Renal cortical epithelial cell (primary cell): Measurements from ENCODE around the gene SIK3. TPM values are rescaled to one million over a fixed set of nuclear protein-coding genes. Genes with fewer than 3 reads are reported as not detected.
A peak's percentile ranks its signal among the peaks of the same experiment; 100 is the strongest.

ENCODE experiments used
- DNase-seq: peaks from one replicate; pipeline ENCODE4 v3.0.0-alpha.2; 2011; ENCODE audit warnings: low read depth
- total RNA-seq: library from RNA; depleted of rRNA; stranded (reverse); fragments of >200 nt; gene quantifications from 2 replicates; pipeline ENCODE4 v1.2.3, GENCODE V29; 2014

The SIK3 gene
- total RNA-seq, 1 donor from 2014 or later = 31.3 TPM

DNA sequence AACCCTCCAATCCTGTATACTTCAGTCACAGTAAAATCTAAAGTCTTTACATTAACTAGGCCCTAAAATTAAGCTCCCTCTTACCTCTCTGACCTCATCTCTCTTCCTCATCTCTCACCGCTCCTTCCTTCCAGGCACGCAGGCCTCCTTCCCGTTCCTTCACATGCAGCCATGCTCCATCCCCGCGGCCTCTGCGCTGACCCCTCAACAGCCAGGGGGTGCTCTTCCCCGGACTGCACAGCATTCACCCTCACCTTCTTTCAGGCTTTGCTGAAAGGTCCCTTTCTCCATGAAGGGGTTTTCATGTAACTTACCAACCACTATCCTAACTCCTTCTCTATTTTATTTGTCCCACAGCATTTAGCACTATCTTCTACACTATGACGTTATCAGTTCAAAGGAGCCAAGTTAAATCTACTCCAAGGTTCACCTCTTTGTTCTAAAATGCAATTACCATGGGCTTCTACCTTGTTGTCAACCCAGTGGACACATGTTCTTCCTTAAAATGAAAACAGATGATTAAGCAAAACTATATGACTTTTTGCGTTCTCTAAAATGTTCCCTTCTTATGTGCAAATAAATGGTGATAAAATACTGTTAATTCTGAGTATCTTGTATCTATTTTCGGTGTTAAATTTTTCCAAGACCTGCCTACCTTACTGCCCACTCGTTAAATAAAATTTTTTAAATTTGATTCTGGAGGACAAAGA, 203.0 kb downstream of the SIK3 start:
- DNase-seq = no peak

- peak; percentile 50 for DNase-seq
Observed at GRCh38 chr11:116893906-116894305, 204.3 kb downstream of the SIK3 start.

DNA sequence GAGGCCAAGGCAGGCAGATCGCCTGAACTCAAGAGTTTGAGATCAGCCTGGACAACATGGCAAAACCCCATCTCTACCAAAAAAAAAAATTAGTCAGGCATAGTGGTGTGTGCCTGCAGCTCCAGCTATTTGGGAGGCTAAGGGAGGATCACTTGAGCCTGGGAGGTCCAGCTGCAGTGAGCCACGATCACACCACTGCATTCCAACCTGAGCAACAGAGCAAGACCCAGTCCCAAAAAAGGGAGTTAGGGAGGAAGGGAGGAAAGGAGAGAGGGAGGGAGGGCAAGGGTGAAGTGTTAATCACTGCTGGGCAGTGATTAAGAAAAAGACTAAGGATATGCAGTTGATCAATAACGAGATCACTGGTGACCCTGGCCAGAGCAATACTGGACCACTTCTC, 204.8 kb downstream of the SIK3 start:
- DNase-seq = peak; percentile 48

DNA sequence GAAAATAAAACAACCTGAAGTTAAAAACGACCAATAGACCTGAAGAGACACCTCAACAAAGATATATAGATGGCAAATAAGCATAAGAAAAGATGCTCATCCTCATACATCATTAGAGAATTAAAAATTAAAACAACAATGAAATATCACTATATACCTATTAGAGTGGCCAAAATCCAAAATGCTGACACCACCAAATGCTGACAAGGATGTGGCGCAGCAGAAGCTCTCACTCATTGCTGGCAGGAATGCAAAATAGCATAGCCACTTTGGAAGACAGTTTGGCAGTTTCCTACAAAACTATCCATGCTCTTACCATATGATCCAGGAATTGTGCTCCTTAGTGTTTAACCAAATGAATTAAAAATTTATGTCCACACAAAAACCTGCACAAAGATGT, 205.9 kb downstream of the SIK3 start:
- DNase-seq = no peak

DNA sequence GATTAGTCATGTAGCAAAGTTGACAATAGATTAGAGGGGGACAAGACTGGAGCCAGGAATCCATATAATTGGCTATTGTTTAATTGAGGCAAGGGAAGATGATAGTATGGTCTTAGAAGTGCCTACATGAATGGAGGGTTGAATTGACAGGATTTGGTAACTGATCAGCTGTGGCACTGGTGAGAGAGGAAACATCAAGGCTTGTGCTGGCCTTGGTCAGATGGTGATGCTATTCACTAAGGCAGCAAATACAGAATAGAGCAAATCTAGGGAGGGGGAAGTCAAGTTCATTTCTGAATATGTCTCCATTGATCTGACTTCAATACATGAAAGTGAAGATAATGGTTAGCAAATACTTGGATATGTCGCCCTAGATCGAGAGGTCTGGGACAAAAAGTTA, 206.5 kb downstream of the SIK3 start:
- DNase-seq = no peak

DNA sequence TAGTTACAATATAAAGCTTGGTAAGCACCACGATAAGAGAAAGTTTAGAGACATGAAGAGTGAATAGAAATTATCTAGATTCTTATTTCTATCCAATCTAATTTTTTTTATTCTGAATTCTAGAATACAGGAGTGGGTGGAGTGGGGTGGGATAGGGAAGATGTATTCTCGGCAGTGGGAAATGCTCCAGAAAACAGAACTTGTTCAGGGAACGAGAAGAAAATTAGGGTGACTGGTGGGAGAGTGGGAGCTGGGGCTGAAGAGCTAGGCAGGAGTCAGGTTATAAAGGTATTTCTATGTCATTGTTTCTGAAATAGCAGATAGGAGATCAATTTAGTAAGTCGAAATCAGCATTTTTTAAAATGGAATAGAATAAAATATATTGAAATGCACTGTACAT, 207.6 kb downstream of the SIK3 start:
- no peak for DNase-seq

DNA sequence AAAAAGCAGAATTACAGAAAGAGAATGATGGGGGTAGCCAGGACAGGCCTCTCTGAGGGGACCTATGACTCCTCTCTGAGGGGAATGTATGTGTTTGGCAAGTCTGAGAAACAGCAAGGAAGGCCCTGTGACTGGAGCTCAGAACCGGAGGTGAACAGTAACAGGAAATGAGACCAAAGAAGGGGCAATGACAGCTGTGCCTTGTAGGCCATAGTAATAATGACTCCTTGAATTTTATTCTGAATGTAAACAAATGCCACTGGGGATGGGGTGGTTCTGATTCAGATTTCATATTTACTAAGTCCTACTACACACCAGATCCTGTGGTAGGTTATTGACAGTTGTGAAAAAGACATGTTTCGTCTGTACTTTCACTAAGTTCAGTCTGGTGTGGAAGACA, 208.0 kb downstream of the SIK3 start:
- DNase-seq = peak; percentile 29

DNA sequence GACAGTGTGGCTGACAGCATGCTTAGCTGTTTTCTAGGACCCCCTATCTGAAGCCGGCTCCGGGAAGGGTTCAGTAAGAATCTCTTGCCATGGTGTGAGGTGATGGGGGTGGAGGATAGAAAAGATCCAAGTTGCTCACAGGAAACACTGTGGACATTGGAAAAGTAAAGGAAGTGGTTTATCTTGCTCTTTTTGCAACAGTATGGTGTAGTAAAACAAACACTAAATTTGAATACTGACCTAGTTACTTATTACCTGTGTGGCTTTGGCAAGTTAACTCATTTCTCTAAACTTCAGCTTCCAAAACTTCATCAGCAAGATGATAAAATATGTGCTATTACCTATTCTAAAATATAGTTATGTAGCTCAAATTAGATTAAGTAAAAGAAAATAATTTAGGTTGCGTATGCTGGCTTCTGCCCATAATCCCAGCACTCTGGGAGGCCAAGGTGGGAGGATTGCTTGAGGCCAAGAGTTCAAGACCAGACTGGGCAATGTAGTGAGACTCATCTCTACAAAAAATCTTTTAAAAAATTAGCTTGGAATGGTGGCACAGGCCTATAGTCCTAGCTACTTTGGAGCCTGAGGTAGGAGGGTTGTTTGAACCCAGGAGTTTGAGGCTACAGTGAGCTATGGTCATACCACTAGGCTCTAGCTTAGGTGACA, 209.2 kb downstream of the SIK3 start:
- peak; percentile 89 for DNase-seq

DNA sequence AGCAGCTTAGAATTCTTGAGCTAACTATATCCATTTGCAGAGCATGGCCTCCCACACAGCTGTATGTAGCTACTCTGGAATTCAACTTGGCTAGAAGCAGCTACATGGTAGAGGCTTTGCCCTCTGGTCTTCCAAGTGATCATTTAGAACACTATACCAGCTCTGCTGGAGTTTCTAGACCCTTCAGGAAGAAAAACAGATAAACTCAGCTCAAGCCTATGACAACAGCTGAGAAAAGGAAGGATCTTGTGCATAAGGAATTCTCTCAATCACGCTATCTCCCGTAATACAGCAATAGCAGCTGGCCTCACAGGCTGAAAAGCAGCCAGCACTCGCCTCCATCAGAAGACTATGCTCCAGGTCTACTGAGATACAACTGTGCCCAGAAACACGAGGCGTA, 210.2 kb downstream of the SIK3 start:
- peak; percentile 45 for DNase-seq

DNA sequence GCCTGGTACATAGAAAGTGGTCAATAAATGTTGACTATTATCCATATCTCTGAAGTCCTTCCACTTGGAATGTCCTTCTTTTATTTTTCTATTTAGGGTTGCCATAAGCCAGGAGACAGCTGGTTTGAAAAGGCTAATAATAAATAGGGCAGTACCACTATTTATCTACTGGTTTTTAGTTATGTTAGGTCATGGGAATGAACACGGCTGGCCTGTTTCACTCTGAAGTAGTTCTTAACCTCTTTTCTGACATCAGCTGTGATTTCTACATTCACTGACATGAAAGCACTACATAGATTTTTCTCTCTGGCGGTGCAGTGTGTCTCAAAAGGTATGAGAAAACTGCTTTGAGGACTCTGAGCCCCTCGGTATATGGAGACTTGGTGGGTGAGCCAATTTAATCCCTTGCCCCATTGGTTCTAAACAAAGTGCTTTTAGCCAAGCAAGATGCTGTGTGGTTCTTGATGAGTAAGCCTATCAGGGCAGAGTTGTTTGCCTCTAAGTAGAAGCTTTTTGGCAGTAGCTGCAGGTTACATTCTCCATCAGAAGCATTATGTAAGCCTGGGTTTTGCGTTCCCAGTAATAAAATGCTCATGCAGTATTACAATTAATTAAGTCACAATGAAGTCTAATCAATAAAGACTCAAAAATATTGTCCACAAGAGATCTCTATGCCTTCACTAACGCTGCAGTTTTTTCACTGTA, 212.1 kb downstream of the SIK3 start:
- DNase-seq = peak; percentile 64

- peak; percentile 67 for DNase-seq
Observed at GRCh38 chr11:116882386-116882785, 215.8 kb downstream of the SIK3 start.

GRCh38 chr11:116881143-116881542, 217.1 kb downstream of the SIK3 start:
- no peak for DNase-seq

DNA sequence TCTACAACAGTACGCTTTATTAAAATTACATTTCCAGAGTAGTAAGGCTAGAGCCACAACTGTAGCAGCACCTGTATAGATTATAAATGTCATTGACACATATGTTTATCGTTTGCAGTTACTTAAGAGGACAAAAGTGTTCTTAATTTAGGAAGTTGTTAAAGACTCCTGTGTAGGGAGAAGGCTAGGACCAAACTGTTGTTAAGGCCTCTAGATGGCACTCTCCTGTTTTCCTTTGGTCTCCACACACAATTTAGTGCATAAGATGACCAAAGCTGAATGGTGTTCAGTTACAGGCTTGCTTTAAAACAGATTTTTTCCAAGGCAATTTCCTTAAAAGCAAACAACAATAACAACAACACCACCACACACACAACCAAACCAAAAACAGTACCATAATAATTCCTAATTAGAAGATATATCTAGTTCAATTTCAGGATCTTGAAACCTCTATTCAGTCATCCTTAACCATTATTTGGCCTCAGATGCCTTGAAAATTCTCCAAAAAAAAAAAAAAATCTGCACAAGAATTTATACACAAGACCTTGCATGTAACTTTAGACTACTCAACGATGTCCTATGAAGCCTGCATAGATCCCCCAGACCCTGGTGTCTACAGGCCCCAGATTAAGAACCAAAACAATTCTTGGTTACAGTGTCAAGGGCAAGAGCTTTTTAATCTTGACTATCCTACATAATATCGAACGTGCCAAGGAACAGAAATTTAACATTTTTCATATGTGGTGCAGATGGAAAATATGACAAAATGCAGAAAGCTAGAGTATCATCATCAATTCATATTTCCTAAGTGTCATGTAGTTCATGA, 218.2 kb downstream of the SIK3 start:
- peak; percentile 85 for DNase-seq

DNA sequence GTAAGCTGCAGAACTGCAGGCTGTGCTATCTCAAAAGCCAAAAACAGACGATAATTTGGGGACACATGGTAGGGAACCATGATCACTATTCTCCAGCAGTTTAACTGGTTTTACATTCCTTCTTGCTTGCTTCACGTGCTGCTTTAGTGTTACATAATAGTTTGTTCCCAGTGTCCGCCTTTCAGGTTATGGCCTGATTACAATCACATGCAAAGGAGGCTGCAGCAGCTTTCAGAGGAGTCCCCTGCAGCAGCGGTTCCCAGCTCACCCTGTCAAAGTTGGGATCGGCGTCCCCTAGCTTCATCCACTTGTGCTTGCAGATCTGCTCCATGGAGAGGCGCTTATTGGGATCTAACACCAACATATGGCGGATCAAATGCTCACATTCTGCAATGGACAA, 221.6 kb downstream of the SIK3 start:
- DNase-seq = no peak

DNA sequence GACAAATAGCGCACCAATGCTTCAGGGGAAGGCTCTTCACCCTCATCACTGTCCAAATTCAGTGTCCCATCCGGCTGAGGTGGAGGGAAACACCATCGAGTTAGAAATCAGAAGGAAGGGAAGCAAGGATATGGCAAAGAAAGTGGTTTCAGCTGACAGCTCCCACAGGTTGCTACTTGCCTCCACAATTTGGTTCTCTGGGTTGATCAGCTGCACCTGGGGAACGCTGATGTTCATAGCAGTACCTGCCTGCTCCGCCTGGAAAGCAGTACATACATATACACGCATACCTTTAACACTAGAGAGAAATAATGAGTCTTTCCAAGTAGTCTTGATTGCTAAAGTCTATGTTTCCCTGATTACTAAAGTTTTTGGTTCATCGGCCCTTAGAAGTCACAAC, 223.0 kb downstream of the SIK3 start:
- DNase-seq = no peak

DNA sequence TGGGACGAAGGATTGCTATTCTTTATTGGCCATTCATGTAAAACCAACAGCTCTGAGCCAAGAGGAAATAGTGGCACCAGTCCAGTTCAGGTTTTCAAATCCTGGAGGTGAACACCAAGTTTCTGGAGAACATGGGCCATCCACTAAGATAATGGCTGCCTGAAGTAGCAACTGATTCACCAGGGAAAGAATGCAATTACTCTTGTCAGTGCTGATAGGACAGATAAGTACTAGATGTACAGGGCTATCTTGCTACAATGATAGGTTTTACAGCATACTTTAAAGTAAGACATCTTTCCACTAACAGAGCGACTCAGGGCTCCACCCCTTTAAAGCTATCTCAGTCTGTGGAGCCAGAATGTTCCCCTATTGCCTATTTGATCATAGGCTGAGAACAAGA, 224.0 kb downstream of the SIK3 start:
- DNase-seq = no peak

DNA sequence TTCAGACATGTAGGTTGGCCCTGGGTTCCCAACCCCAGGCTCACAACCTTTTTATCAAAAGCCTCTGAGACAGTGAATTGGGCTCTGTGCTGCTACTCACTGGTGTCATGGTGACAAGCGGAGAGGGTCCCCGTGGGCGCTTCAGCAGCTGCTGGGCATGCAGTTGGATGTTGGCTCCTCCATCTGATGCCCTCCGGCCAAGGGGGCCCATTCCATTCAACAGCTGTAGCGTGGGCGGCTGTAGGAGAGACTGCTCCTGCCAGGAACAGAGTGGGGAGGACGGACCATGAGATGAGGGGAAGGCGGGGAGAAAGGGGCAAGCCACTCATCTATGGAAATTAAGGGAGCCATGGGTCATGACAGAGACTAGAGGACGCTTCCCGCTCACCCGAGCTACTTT, 224.8 kb downstream of the SIK3 start:
- DNase-seq = no peak

DNA sequence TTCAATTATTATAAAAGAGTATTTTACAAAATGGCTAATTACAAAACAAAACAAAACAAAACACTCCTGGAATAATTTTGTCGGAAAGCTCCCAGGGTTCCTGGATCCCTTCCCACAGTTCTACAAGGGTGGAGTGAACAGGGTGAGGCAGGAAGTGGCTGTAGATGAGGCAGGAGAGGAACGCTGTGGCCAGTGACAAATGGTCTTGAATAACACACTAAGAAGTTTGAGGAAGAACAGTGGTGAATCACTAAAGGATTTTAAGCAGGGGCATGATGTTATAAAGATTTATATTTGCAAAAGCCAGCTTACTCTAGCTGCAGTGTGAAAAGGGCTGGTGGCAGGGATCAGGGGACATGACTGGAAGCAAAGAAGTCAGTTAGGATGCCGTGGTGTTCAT, 227.0 kb downstream of the SIK3 start:
- DNase-seq = peak; percentile 73

DNA sequence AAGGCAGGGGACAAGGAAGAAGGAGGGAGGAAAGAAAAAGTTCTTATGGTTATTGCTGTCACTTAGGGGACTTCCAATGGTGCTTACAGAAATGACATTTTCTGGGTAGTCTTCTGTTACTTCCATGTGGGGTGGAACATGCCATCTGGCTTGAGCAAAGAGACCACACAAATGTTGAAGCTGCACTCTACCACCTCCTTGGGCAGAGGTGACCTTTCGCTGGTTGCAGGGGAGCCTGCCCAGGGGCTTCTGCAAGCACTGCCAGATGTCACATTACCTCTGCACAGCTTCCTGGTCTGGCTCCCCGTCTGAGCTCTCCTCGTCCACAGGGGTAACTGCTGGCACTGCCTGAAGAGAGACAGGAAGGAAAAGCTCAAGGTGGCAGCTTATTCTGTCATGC, 228.2 kb downstream of the SIK3 start:
- DNase-seq = no peak

GRCh38 chr11:116869610-116870009, 228.6 kb downstream of the SIK3 start:
- DNase-seq = no peak

DNA sequence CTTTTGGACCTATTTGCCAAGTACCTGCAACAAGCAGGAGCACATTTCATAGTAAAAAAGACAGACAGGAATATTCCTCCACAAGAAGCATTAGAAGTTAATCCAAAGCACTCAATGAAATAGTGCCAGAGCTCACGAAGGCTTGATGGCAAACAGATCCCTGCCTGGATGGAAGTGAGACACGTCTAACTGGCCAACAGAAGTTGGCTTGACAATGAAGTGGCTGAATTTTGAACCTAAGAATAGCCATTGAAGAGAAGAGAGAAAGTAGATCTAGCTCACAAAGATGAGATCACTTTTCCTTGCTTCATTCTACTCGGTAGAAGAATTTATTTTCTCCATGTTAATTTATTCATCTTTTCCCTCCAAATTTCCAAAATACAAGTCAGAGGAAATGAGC, 230.2 kb downstream of the SIK3 start:
- DNase-seq = no peak

GRCh38 chr11:116867619-116868018, 230.6 kb downstream of the SIK3 start:
- no peak for DNase-seq
